Measurements from ENCODE around the gene UBL4A. TPM values are rescaled to one million over a fixed set of nuclear protein-coding genes. Genes with fewer than 3 reads are reported as not detected.
"Not testable (repeated sequence)": the region's sequence is repeated elsewhere in the genome, so short reads cannot be mapped to it uniquely, and the experiment has no call there.

The UBL4A gene
- total RNA-seq, 1 donor = 35.0 TPM

DNA sequence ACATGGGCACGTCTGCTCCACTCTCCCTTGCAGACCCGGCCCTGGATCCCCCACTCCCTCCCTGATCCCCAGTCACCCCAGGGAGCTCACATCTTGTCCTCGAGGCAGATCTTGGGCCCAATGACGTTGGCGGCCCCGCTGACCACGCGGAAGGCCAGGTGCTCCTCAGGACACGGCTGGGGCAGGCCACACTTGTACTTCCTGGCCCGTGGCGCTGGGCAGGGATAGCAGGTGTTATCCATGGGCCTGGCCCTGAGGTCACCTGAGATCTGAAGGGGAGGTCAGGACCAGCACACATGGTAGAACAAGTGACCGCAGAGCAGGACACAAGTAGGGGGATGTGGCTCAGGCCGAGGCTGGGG is 21.9 kb upstream of the UBL4A start:
- no peak for DNase-seq (ENCODE audit: low read depth)
- TF ChIP-seq, protein P1, sequence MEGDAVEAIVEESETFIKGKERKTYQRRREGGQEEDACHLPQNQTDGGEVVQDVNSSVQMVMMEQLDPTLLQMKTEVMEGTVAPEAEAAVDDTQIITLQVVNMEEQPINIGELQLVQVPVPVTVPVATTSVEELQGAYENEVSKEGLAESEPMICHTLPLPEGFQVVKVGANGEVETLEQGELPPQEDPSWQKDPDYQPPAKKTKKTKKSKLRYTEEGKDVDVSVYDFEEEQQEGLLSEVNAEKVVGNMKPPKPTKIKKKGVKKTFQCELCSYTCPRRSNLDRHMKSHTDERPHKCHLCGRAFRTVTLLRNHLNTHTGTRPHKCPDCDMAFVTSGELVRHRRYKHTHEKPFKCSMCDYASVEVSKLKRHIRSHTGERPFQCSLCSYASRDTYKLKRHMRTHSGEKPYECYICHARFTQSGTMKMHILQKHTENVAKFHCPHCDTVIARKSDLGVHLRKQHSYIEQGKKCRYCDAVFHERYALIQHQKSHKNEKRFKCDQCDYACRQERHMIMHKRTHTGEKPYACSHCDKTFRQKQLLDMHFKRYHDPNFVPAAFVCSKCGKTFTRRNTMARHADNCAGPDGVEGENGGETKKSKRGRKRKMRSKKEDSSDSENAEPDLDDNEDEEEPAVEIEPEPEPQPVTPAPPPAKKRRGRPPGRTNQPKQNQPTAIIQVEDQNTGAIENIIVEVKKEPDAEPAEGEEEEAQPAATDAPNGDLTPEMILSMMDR (IDR thresholded peaks at IDR 0.05; ENCODE audit: insufficient read depth, low read length) = no peak
- no peak overlapping the region for H3K4me3 ChIP-seq (ENCODE audit: low read depth, low read length)

DNA sequence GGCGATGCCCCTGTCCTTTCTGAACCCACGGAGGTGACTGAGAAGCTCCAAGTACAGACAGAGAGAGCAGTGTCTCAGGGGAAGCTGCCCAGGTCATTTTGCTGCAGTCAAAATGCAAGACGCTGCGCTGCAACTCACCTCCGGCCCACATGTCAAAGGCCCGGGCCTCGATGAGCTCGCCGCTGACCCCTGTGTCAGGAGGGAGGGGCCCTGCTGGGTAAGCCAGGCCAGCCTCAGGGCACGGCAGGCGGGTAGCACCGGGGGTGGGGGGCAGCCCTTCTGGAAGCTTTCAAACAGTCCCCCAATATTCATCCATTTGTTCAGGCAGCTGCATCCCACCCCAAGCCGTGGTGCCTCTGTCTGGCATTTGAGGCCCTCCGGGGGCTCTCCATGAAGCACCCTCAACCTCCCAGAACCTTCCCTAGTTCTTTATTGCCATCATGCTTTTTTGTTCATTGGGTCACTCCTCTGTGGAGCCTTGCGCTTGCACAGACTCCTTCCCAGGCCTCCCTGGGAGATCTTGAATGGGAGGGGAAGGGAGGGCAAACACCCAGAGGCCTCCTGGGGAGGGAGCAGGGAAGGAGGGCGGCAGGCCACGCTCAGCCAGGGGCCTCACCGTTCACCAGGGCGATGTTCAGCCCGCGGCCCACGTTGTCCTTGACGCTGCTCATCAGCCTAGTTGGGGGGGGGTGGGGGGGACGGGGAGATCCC is 21.4 kb upstream of the UBL4A start:
- TF ChIP-seq, protein P1 (IDR thresholded peaks at IDR 0.05; ENCODE audit: insufficient read depth, low read length) = no peak
- H3K4me3 ChIP-seq (ENCODE audit: low read depth, low read length) = no peak overlapping the region

DNA sequence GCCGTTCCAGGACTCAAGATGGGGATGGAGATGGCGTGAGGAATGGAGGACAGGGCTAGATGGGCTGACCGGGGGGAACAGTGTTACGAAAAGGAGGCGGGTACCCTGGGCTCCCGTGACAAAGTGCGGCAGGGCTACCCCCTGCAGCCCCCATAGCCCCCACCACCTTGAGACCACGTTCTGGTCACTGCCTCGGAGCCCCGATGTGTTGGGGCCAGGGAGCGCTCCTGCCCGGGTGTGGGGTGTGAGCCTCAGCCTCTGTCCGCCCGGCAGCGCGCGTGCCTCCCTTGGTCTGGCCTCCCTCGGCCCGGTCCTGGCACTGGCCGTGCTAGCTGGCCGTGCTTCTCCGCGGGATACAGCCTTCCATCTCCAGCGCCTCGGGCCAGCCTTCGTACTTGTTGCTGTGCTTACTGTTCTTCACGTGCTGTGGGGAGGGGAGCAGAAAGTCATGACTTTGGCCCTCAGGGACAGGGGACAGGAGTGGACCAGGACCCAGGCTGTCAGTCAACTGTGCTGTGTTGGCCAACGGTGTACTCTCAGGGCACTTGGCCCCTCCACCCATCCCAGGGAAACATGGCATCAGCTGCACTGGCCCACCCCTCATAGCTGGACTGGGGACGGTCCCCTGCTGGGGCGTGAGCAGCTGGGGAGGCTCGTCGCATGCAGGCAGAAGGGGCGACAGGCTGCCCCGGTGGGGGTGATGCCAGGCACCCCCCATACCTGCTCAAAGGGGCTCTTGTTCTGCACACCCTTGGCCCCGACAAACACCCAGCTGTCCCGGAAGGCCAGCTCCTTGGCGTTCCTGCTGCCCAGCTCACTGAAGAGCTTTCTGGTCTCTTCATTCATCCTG is 20.3 kb upstream of the UBL4A start:
- DNase-seq (ENCODE audit: low read depth) = no peak
- H3K4me3 ChIP-seq (ENCODE audit: low read depth, low read length) = no peak overlapping the region
- TF ChIP-seq, protein P1 (IDR thresholded peaks at IDR 0.05; ENCODE audit: insufficient read depth, low read length) = no peak

More for the DNA sequence above, 21.4 kb upstream of the UBL4A start:
- no peak for DNase-seq (ENCODE audit: low read depth)

DNA sequence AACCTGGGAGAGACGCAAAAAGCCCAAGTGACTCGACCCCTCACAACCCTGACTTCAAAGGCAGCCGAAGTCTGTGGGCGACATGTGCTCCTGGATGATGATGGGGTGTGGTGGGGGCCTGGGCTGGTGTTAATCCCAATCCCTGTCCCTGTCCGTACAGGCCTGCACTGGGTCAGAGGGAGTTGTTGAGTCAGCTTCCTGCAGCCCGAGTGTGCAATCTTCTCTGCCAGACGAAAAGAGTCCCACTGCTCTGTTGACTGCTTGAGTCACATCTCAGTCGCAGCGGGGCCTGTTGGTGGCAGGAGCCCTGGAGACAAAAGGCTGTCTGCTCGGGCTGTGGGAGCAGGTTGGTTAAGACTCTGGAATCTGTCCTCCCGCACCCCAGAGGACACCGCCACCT is 19.3 kb upstream of the UBL4A start:
- TF ChIP-seq, protein P1 (IDR thresholded peaks at IDR 0.05; ENCODE audit: insufficient read depth, low read length) = no peak
- no peak for DNase-seq (ENCODE audit: low read depth)
- H3K4me3 ChIP-seq (ENCODE audit: low read depth, low read length) = no peak overlapping the region

DNA sequence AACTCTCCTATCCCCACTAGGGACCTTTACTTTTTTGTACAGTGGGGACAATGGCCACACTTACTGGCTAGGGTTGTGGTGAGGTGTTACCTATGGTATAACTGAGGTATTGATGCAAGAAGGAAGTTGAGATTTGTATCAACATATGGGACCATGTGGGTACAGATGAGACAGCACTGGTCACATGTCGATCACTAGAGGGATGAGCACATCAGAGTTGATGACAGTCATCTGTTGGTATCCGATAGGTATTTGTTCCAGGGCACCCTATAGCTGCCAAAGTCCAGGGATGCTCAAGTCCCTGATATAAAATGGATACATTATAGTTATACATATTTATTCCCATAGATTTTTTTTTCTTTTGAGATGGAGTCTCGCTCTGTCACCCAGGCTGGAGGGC is 16.6 kb upstream of the UBL4A start:
- H3K4me3 ChIP-seq (ENCODE audit: low read depth, low read length) = no peak overlapping the region
- no peak for DNase-seq (ENCODE audit: low read depth)
- TF ChIP-seq, protein P1 (IDR thresholded peaks at IDR 0.05; ENCODE audit: insufficient read depth, low read length) = no peak

DNA sequence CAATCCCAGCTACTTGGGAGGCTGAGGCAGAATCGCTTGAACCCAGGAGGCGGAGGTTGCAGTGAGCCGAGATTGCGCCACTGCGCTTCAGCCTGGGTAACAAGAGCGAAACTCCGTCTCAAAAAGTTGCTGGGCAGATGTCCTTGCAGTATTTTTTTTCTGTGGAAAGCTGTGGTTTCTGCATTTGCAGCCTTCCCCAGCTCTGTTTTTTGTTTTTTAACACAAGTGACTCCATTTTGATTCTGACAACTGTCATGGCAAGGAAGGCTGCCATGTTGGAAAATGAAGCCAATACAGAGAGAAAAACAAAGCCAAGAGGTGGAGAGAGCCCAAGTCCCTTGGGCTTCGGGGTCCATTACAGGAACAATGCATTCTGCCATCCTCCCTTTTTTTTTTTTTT is 15.7 kb upstream of the UBL4A start:
- no peak overlapping the region for H3K4me3 ChIP-seq (ENCODE audit: low read depth, low read length)
- DNase-seq (ENCODE audit: low read depth) = no peak
- TF ChIP-seq, protein P1 (IDR thresholded peaks at IDR 0.05; ENCODE audit: insufficient read depth, low read length) = no peak

DNA sequence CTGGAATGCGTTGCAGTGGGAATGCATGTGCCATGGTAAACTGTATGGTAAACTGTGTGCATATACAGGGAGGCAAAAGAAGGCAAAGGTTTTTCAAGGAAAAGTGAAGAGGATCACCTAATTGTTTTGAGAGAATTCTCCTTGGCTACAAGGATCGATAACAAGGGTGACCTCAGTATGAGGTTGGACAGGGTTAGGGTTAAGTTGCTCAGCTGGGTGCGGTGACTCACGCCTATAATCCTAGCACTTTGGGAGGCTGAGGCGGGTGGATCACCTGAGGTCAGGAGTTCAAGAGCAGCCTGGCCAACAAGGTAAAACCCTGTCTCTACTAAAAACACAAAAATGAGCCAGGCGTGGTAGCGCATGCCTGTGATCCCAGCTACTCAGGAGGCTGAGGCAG is 15.0 kb upstream of the UBL4A start:
- H3K4me3 ChIP-seq (ENCODE audit: low read depth, low read length); DNase-seq (ENCODE audit: low read depth): not testable (repeated sequence)

DNA sequence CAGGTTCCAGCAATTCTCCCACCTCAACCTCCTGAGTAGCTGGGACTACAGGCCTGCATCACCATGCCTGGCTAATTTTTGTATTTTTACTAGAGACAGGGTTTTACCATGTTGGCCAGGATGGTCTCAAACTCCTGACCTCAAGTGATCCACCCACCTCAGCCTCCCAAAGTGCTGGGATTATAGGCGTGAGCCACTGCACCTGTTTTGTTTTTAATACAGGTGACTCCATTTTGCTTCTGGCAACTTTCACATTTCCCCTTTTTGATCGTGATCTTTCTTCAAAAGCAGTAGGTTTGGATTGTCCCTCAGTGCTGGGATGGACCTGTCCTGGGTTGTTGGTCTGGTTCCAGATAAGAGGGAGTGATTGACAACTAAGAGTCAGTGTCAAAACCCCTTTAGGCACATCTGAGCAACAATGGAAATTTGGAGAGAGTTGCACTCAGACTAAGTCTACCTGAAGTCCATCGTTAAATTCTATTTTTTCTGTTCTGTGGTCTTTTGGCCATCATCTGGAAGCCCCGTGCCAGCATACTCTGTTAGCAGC is 10.2 kb upstream of the UBL4A start:
- H3K4me3 ChIP-seq (ENCODE audit: low read depth, low read length); DNase-seq (ENCODE audit: low read depth): not testable (repeated sequence)

All from fibroblast of the aortic adventitia (primary cell).